ENCODE data around the gene USB1. TPM values are rescaled to one million over a fixed set of nuclear protein-coding genes. Genes with fewer than 3 reads are reported as not detected.

USB1 gene
- total RNA-seq, 1 donor from 2014 or later = 79.5 TPM

DNA sequence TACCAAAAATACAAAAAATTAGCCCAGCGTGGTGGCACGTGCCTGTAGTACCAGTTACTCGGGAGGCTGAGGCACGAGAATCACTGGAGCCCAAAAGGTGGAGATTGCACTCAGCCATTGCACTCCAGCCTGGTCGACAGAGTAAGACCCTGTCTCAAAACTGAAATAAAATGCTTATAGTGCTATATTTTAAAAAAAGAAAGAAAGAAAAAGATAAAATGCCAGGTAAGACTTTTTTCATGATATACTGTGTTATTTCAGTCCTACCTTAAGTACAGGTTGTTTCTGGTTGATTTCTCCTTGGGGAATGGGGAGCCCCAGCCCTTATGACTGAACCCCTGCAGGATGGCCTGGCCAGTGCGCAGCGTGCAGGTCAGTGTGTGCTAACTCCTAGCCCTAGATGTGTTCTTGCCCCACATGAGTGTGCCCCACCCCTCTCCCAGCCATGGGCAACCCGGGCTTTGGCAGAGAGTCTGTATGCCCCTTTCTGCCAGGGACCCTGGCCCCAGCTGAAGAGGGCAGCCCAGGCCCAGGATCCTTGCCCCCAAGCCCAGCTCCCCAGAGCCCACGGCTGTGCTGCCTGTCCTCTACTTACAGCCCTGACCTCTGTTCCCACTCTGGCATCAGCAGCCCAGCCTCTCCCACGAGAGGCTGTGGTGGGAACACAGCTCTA lies 31.6 kb upstream of the USB1 start:
- peaks cover 8% of the 10 kb centered on the region for H3K27me3 Mint-ChIP-seq (ENCODE audit: unreplicated experiment)
- H3K4me3 Mint-ChIP-seq (ENCODE audit: unreplicated experiment) = no peak overlapping the region
- TF ChIP-seq, protein P1, sequence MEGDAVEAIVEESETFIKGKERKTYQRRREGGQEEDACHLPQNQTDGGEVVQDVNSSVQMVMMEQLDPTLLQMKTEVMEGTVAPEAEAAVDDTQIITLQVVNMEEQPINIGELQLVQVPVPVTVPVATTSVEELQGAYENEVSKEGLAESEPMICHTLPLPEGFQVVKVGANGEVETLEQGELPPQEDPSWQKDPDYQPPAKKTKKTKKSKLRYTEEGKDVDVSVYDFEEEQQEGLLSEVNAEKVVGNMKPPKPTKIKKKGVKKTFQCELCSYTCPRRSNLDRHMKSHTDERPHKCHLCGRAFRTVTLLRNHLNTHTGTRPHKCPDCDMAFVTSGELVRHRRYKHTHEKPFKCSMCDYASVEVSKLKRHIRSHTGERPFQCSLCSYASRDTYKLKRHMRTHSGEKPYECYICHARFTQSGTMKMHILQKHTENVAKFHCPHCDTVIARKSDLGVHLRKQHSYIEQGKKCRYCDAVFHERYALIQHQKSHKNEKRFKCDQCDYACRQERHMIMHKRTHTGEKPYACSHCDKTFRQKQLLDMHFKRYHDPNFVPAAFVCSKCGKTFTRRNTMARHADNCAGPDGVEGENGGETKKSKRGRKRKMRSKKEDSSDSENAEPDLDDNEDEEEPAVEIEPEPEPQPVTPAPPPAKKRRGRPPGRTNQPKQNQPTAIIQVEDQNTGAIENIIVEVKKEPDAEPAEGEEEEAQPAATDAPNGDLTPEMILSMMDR (IDR thresholded peaks at IDR 0.05; ENCODE audit: unreplicated experiment) = no peak
- H3K4me1 Mint-ChIP-seq (ENCODE audit: unreplicated experiment) = peaks cover 4% of the 10 kb centered on the region
- no peaks in the 10 kb centered on the region for H3K36me3 Mint-ChIP-seq (ENCODE audit: low read depth, unreplicated experiment)
- DNase-seq (ENCODE audit: low spot score) = no peak
- H3K27ac Mint-ChIP-seq (ENCODE audit: unreplicated experiment) = no peak overlapping the region
- no peaks in the 10 kb centered on the region for H3K9me3 Mint-ChIP-seq (ENCODE audit: unreplicated experiment)

DNA sequence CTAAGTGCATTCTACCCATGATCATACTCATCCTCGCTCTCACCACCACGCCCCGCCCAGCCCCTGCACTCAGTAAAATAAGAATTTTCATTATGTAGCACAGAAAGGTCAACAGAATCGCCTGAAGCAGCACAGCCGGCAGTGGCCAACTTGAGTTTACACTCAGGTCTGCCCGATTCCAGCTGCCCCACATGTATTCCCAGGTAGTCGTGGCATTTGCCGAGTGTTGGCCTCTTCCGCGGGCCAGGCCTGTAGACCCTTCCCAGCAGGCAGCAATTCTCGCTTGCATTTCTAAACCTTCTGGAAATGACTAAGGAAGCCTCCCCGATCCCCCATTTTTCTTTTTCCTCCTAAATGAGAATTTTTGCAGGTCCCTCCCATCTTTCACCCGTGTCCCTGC lies 30.9 kb upstream of the USB1 start:
- Mint-ChIP-seq H3K4me3 (ENCODE audit: unreplicated experiment) (no peak overlapping the region), H3K4me1 (ENCODE audit: unreplicated experiment) (peaks cover 4% of the 10 kb centered on the region), H3K27ac (ENCODE audit: unreplicated experiment) (no peak overlapping the region), H3K9me3 (ENCODE audit: unreplicated experiment) (no peaks in the 10 kb centered on the region), H3K36me3 (ENCODE audit: low read depth, unreplicated experiment) (no peaks in the 10 kb centered on the region), H3K27me3 (ENCODE audit: unreplicated experiment) (peaks cover 6% of the 10 kb centered on the region)
- DNase-seq (ENCODE audit: low spot score) = no peak
- TF ChIP-seq, protein P1 (IDR thresholded peaks at IDR 0.05; ENCODE audit: unreplicated experiment) = no peak

DNA sequence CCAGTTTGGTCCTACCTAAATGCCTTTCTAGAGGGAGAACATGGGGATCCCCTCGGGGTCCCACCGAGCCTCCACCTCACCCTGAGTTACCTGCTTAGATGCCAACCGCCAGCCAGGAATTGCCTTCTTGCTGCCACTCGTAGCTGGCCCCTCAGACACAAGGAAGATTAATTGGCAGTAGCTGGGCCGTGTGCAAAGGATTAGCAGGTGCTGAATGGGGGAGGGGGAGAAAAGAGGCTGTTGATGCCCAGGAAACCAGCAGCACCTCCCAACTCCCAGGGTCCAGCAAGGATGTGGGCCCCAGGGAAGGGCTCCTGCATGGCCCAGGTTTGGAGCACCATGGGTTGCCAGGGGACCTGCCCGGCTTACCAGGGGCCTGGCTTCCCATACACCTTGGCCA lies 30.2 kb upstream of the USB1 start, which contains the start of gene CNGB1:
TSS of gene CNGB1 (minus strand) at position 159 of the 400 bp plus-strand sequence. CDS start 3,842 bp downstream, outside the sequence.
- TF ChIP-seq, protein P1 (IDR thresholded peaks at IDR 0.05; ENCODE audit: unreplicated experiment) = no peak
- H3K27me3 Mint-ChIP-seq (ENCODE audit: unreplicated experiment) = peaks cover 4% of the 10 kb centered on the region
- peaks cover 4% of the 10 kb centered on the region for H3K4me1 Mint-ChIP-seq (ENCODE audit: unreplicated experiment)
- no peak within 1 kb of the TSS for H3K4me3 Mint-ChIP-seq (ENCODE audit: unreplicated experiment)
- H3K9me3 Mint-ChIP-seq (ENCODE audit: unreplicated experiment) = no peaks in the 10 kb centered on the region
- H3K27ac Mint-ChIP-seq (ENCODE audit: unreplicated experiment) = no peak within 1 kb of the TSS
- no peak for DNase-seq (ENCODE audit: low spot score)
- H3K36me3 Mint-ChIP-seq (ENCODE audit: low read depth, unreplicated experiment) = no peaks in the 10 kb centered on the region

GRCh38 chr16:57971848-57972247 lies 29.4 kb upstream of the USB1 start:
- H3K27ac Mint-ChIP-seq (ENCODE audit: unreplicated experiment) = no peak overlapping the region
- H3K4me1 Mint-ChIP-seq (ENCODE audit: unreplicated experiment) = peaks cover 4% of the 10 kb centered on the region
- H3K4me3 Mint-ChIP-seq (ENCODE audit: unreplicated experiment) = no peak overlapping the region
- no peak for DNase-seq (ENCODE audit: low spot score)
- no peaks in the 10 kb centered on the region for H3K36me3 Mint-ChIP-seq (ENCODE audit: low read depth, unreplicated experiment)
- no peaks in the 10 kb centered on the region for H3K9me3 Mint-ChIP-seq (ENCODE audit: unreplicated experiment)
- TF ChIP-seq, protein P1 (IDR thresholded peaks at IDR 0.05; ENCODE audit: unreplicated experiment) = no peak
- H3K27me3 Mint-ChIP-seq (ENCODE audit: unreplicated experiment) = peaks cover 2% of the 10 kb centered on the region

DNA sequence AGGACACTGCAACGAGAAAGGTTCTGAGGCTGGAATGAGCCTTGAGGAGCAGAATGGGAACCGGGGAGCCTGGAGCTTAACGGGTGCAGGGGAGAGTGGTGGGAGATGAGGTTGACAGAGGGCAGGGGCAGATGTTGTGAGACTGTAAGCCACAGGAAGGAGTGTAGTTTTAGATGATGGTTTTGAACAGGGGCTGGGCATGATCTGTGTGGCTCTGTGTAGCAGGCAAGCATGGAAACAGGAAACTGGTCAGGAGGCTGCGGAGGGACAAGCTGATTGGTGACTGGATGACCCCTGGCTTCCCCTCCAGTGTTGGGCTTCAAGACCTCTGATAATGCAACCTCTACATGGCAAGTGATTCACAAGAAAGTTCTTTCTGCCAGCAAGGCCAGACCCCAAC lies 28.9 kb upstream of the USB1 start:
- Mint-ChIP-seq H3K27me3 (ENCODE audit: unreplicated experiment) (peaks cover 2% of the 10 kb centered on the region), H3K9me3 (ENCODE audit: unreplicated experiment) (no peaks in the 10 kb centered on the region), H3K4me3 (ENCODE audit: unreplicated experiment) (no peak overlapping the region), H3K36me3 (ENCODE audit: low read depth, unreplicated experiment) (no peaks in the 10 kb centered on the region), H3K4me1 (ENCODE audit: unreplicated experiment) (peaks cover 4% of the 10 kb centered on the region), H3K27ac (ENCODE audit: unreplicated experiment) (peak overlapping the region; percentile 67)
- TF ChIP-seq, protein P1 (IDR thresholded peaks at IDR 0.05; ENCODE audit: unreplicated experiment) = no peak
- DNase-seq (ENCODE audit: low spot score) = no peak
